HCT116 (cell line): Measurements from ENCODE around the gene EP400. TPM values are rescaled to one million over a fixed set of nuclear protein-coding genes. Genes with fewer than 3 reads are reported as not detected.

ENCODE experiments used
- ATAC-seq: fragments of 200-7000 bp; cut with Tn5 transposase; 2 replicates; pipeline ENCODE4 v1.9.1; 2020; ENCODE audit warnings: mild to moderate bottlenecking, moderate library complexity
- BruUV-seq: library from RNA; stranded (reverse); fragments of 400-500 nt; replicated peaks from 2 replicates; lab custom pipeline; 2021; lab: Mats Ljungman, UMichigan
- CTCF ChIA-PET: fragments of 300-600 bp; sonication (Branson Sonifier 250); formaldehyde crosslinking; loops from one replicate; lab custom pipeline; 2021; ENCODE audit warnings: antibody characterized with exemption; lab: Charles Lee
- POLR2A ChIA-PET: fragments of 300-600, 350-600 bp; sonication (Branson Sonifier 250); formaldehyde crosslinking; loops from one replicate; lab custom pipeline; 2021; ENCODE audit warnings: antibody characterized with exemption; lab: Charles Lee
- RAD21 ChIA-PET, 2 experiments: fragments of 300-600 bp; sonication (Branson Sonifier 250); formaldehyde crosslinking; loops; one replicate each; lab custom pipeline; 2023; ENCODE audit warnings: low total read pairs in 2 of 2; ENCODE audit not compliant: uncharacterized antibody in 2 of 2, unreplicated experiment in 2 of 2, low non-redundant PET in 1 of 2; lab: Charles Lee
- DNase-seq: peaks from one replicate; pipeline ENCODE4 v3.0.0-alpha.2; 2010; ENCODE audit warnings: low read depth, low spot score
- H2AFZ ChIP-seq: fragments of 200-600 bp; shearing (Covaris generic), sonication (generic); 2 replicates; pipeline ENCODE4 v1.6.1; 2017; ENCODE audit warnings: low read depth, mixed run types, mixed read lengths, antibody characterized with exemption, low read length; ENCODE audit not compliant: poor library complexity, severe bottlenecking
- H3K27ac ChIP-seq: 2 replicates; pipeline ENCODE4 v1.5.1; 2012; ENCODE audit warnings: low read depth, low read length
- H3K27me3 ChIP-seq: fragments of 200-600 bp; sonication (generic); 2 replicates; pipeline ENCODE4 v1.6.1; 2016; ENCODE audit warnings: mixed run types, low read length, mixed read lengths; ENCODE audit not compliant: insufficient read depth
- H3K36me3 ChIP-seq, 2 experiments: fragments of 200-500 bp in 1 of 2; fragments of 200-600 bp in 1 of 2; sonication (Bioruptor generic) in 1 of 2; sonication (generic) in 1 of 2; 2 replicates each; pipeline versions ENCODE4 v1.5.1 to v1.6.1; 2014 to 2016; ENCODE audit warnings: low read length in 2 of 2, inconsistent platforms in 1 of 2, mixed read lengths in 1 of 2, mixed run types in 1 of 2; ENCODE audit not compliant: insufficient read depth in 2 of 2, control insufficient read depth in 1 of 2
- H3K4me1 ChIP-seq, 2 experiments: fragments of 200-600 bp in 1 of 2; sonication (generic) in 1 of 2; 2 replicates each; pipeline versions ENCODE4 v1.5.1 to v1.6.1; 2012 to 2017; ENCODE audit warnings: low read length in 2 of 2, inconsistent platforms in 1 of 2, mild to moderate bottlenecking in 1 of 2, mixed read lengths in 1 of 2, mixed run types in 1 of 2, moderate library complexity in 1 of 2; ENCODE audit not compliant: insufficient read depth in 2 of 2, control insufficient read depth in 1 of 2
- H3K4me2 ChIP-seq: fragments of 200-600 bp; sonication (generic); 2 replicates; pipeline ENCODE4 v1.6.1; 2017; ENCODE audit warnings: mixed run types, low read length, mixed read lengths
- H3K4me3 ChIP-seq, 2 experiments: fragments of 200-600 bp in 1 of 2; sonication (generic) in 1 of 2; replicated peaks in 1 of 2; 2 replicates each; pipeline ENCODE4 v1.5.1; 2011 to 2016; ENCODE audit warnings: low read length in 2 of 2, control low read depth in 1 of 2, low read depth in 1 of 2, mild to moderate bottlenecking in 1 of 2, mixed read lengths in 1 of 2, mixed run types in 1 of 2
- H3K79me2 ChIP-seq: fragments of 200-600 bp; sonication (generic); 2 replicates; pipeline ENCODE4 v1.6.1; 2017; ENCODE audit warnings: mild to moderate bottlenecking, mixed run types, low read length, moderate library complexity, mixed read lengths; ENCODE audit not compliant: insufficient read depth
- H3K9ac ChIP-seq: fragments of 200-600 bp; sonication (generic); 2 replicates; pipeline ENCODE4 v1.6.1; 2016; ENCODE audit warnings: low read length, mixed read lengths
- H3K9me2 ChIP-seq: fragments of 200-600 bp; sonication (generic), shearing (Covaris generic); 2 replicates; pipeline ENCODE4 v1.6.1; 2017; ENCODE audit warnings: mixed run types, mild to moderate bottlenecking, moderate library complexity; ENCODE audit not compliant: insufficient read depth
- H3K9me3 ChIP-seq, 2 experiments: fragments of 200-500 bp in 1 of 2; fragments of 200-600 bp in 1 of 2; sonication (Bioruptor generic) in 1 of 2; sonication (generic) in 1 of 2; 2 replicates each; pipeline ENCODE4 v1.6.1; 2014 to 2017; ENCODE audit warnings: low read length in 2 of 2, mixed read lengths in 2 of 2, inconsistent platforms in 1 of 2, low read depth in 1 of 2, mild to moderate bottlenecking in 1 of 2, mixed run types in 1 of 2, moderate library complexity in 1 of 2; ENCODE audit not compliant: control insufficient read depth in 1 of 2, insufficient read depth in 1 of 2
- H4K20me1 ChIP-seq: fragments of 200-600 bp; sonication (generic), shearing (Covaris generic); 2 replicates; pipeline ENCODE4 v1.6.1; 2017; ENCODE audit warnings: mixed run types, mild to moderate bottlenecking, moderate library complexity; ENCODE audit not compliant: insufficient read depth
- CBX3 ChIP-seq: IDR thresholded peaks from 2 replicates; pipeline ENCODE4 v1.6.1; 2012; ENCODE audit warnings: low read depth
- CTCF ChIP-seq, 3 experiments: fragments of 200-600 bp in 1 of 3; sonication (generic) in 1 of 3; IDR thresholded peaks in 2 of 3; conservative IDR thresholded peaks in 1 of 3; 2 replicates each; pipeline ENCODE4 v1.5.1; 2012 to 2017; ENCODE audit warnings: low read depth in 2 of 3, low read length in 2 of 3, antibody characterized with exemption in 1 of 3, borderline replicate concordance in 1 of 3, control low read depth in 1 of 3, mild to moderate bottlenecking in 1 of 3, mixed read lengths in 1 of 3, mixed run types in 1 of 3, moderate library complexity in 1 of 3; ENCODE audit not compliant: insufficient read depth in 1 of 3
- EGR1 ChIP-seq: IDR thresholded peaks from 2 replicates; pipeline ENCODE4 v1.6.1; 2012; ENCODE audit warnings: low read depth
- ELF1 ChIP-seq: IDR thresholded peaks from 2 replicates; pipeline ENCODE4 v1.6.1; 2012; ENCODE audit warnings: low read depth, borderline replicate concordance
- EZH2 ChIP-seq: fragments of 200-600 bp; sonication (generic); IDR thresholded peaks from 2 replicates; pipeline ENCODE4 v1.6.1; 2017; ENCODE audit warnings: antibody characterized with exemption, mixed run types
- RAD21 ChIP-seq: IDR thresholded peaks from 2 replicates; pipeline ENCODE4 v1.6.1; 2012; ENCODE audit warnings: low read depth, mild to moderate bottlenecking
- REST ChIP-seq: IDR thresholded peaks from 2 replicates; pipeline ENCODE4 v1.6.1; 2012; ENCODE audit warnings: low read depth
- SP1 ChIP-seq: IDR thresholded peaks from 2 replicates; pipeline ENCODE4 v1.6.1; 2012; ENCODE audit warnings: low read depth
- SRF ChIP-seq: IDR thresholded peaks from 2 replicates; pipeline ENCODE4 v1.6.1; 2012; ENCODE audit warnings: low read depth
- YY1 ChIP-seq: IDR thresholded peaks from 2 replicates; pipeline ENCODE4 v1.6.1; 2011; ENCODE audit warnings: low read length, low read depth, moderate library complexity, mild to moderate bottlenecking; ENCODE audit not compliant: insufficient replicate concordance; ENCODE audit errors: extremely low read depth
- ZBTB33 ChIP-seq: IDR thresholded peaks from 2 replicates; pipeline ENCODE4 v1.6.1; 2011; ENCODE audit warnings: mild to moderate bottlenecking, low read length, moderate library complexity; ENCODE audit not compliant: insufficient replicate concordance; ENCODE audit errors: extremely low read depth
- intact Hi-C: fragments of 100-400 bp; cut with micrococcal nuclease; formaldehyde crosslinking; loops from 2 replicates; pipeline ENCODE4 v1.10.0; 2022
- total RNA-seq: library from RNA; stranded (reverse); gene quantifications from one replicate; pipeline ENCODE4 v1.2.1, GENCODE V29; 2021; ENCODE audit not compliant: unreplicated experiment

Gene EP400
- total RNA-seq, 1 experiment from 2014 or later = 54.5 TPM

GRCh38 chr12:132043216-132043615 is 93.5 kb downstream of the EP400 start:
- Histone ChIP-seq H3K9me3 (no peaks in the 10 kb centered on the region), H3K27ac (no peak overlapping the region), H3K9me2 (no peaks in the 10 kb centered on the region), H3K9ac (no peak overlapping the region), H3K79me2 (no peaks in the 10 kb centered on the region), H4K20me1 (no peaks in the 10 kb centered on the region), H2AFZ (no peak overlapping the region), H3K4me1 (no peaks in the 10 kb centered on the region), H3K4me2 (no peak overlapping the region), H3K4me3 (no peak overlapping the region), H3K27me3 (no peaks in the 10 kb centered on the region), H3K36me3 (peaks cover 18 to 30% of the 10 kb centered on the region in 2 experiments)
- no peak for DNase-seq
- no peak for ATAC-seq
- TF ChIP-seq EZH2 (no peak), EGR1 (no peak), CTCF (IDR thresholded peaks at IDR 0.05 in 2 of 3, conservative IDR thresholded peaks at IDR 0.05 in 1 of 3; ENCODE audit: borderline replicate concordance in 1 of 3, insufficient read depth in 1 of 3, low read depth in 2 of 3, low read length in 2 of 3) (no peak), SP1 (no peak), CBX3 (no peak), YY1 (no peak)
- BruUV-seq = no TSS peak
- CTCF ChIA-PET = no interaction called here
- POLR2A ChIA-PET = no interaction called here
- RAD21 ChIA-PET = no interaction called here
- intact Hi-C loops = no loop called here

- Histone ChIP-seq H3K79me2 (no peaks in the 10 kb centered on the region), H2AFZ (no peak overlapping the region), H3K4me3 (no peak overlapping the region), H3K36me3 (peaks cover 18 to 30% of the 10 kb centered on the region in 2 experiments), H3K9ac (no peak overlapping the region), H4K20me1 (no peaks in the 10 kb centered on the region), H3K27ac (no peak overlapping the region), H3K4me2 (no peak overlapping the region), H3K9me3 (no peaks in the 10 kb centered on the region), H3K27me3 (no peaks in the 10 kb centered on the region), H3K9me2 (no peaks in the 10 kb centered on the region), H3K4me1 (no peaks in the 10 kb centered on the region)
- BruUV-seq = no TSS peak
- ChIA-PET POLR2A (no interaction called here), CTCF (interaction anchor here (0.5 kb wide), 1 partner anchor 1174 kb away, joined by 3 read pairs; no protein-coding TSS in a partner anchor), RAD21 (no interaction called here)
- DNase-seq (no peak), ATAC-seq (no peak)
- intact Hi-C loops = no loop called here
- no peak for TF ChIP-seq ZBTB33
- no peak for TF ChIP-seq YY1
- no peak for TF ChIP-seq RAD21
- TF ChIP-seq REST = no peak
- TF ChIP-seq CBX3 = no peak
- TF ChIP-seq SRF = no peak
- TF ChIP-seq ELF1 = no peak
These were observed 94.2 kb downstream of the EP400 start for GRCh38 chr12:132043770-132044467.
